ENCODE results near the gene SLC66A3.
"Not testable (repeated sequence)": the region's sequence is repeated elsewhere in the genome, so short reads cannot be mapped to it uniquely, and the experiment has no call there.

SLC66A3 gene

GRCh38 chr2:11165046-11165445, 9.8 kb downstream of the SLC66A3 start:
- DNase-seq = not testable (repeated sequence)

DNA sequence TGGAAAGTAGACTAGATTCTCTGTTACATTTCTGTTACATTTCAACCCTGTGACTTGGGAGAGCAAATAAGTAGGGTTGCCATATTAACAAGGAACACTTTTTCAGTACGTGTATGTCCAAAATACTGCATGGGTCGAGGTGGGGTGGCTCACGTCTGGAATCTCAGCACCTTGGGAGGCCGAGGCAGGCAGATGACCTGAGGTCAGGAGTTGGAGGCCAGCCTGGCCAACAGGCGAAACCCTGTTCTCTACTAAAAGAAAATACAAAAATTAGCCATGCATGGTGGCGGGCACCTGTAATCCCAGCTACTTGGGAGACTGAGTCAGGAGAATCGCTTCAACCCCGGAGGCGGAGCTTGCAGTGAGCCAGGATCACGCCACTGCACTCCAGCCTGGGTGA, 11.2 kb downstream of the SLC66A3 start:
- no peak for DNase-seq

DNA sequence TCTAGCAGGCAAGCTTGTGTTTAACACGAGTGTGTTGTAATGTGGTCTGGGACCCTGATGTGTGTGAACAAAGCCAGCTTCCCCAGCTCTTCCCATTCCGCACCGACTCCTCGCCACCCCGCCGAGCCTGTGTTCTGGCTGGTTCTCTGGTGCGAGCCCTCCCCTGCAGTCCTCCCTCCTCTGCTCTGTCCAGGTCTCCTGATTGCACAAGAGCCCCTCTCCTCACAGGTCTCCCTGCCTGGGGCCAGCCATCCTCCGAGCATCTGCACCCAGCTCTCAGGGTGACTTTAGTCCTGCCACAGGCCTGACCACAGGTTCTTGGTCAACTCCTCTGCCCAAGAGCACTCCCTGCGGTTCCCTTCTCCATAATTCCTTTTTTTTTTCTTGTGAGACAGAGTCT, 13.2 kb downstream of the SLC66A3 start:
- DNase-seq = no peak

- DNase-seq = no peak
Measured at GRCh38 chr2:11169333-11169732, 14.1 kb downstream of the SLC66A3 start.

GRCh38 chr2:11174222-11174621, 19.0 kb downstream of the SLC66A3 start:
- DNase-seq = no peak

- DNase-seq = no peak
Measured at GRCh38 chr2:11175293-11175795, 20.1 kb downstream of the SLC66A3 start.

GRCh38 chr2:11177871-11178690, 22.8 kb downstream of the SLC66A3 start:
- DNase-seq = no peak

DNA sequence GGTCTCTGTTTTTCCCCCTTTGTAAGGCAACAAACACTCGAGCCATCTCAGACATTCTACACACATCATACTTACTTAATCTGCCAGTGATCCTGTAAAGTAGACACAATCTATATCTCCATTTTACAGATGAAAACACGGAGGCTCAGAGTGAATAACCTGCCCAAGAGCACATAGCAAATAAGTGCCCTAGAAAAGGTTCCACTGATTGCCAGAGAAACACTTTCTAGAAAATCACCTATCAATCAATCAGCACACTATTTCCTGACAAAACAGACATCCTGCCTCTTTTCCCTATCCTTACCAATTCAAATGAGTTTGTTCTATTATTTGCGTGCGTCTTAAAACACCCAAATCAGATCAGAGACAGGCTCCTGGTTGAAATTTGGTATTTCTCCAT, 23.9 kb downstream of the SLC66A3 start:
- no peak for DNase-seq

- DNase-seq = no peak
Measured at GRCh38 chr2:11179899-11180298, 24.6 kb downstream of the SLC66A3 start.

GRCh38 chr2:11180653-11181052, 25.4 kb downstream of the SLC66A3 start:
- no peak for DNase-seq

DNA sequence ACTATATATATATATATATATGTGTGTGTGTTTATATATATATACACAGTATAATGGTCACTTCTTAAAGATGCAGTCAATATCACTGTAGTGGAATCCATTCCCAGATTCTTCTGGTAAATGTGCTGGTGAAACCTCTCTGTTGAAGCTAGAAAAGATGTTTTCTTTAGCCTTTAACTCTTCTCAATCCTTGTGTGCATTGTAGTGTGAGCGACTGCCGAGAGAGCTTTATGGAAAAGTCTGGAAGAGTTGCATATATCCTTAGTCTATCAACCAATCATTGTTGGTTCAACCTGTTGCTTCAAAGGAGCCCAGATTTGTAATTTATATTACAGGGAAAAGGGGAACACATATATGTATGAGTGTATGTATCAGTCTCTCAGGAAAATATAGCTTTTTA, 27.7 kb downstream of the SLC66A3 start:
- DNase-seq = no peak

DNA sequence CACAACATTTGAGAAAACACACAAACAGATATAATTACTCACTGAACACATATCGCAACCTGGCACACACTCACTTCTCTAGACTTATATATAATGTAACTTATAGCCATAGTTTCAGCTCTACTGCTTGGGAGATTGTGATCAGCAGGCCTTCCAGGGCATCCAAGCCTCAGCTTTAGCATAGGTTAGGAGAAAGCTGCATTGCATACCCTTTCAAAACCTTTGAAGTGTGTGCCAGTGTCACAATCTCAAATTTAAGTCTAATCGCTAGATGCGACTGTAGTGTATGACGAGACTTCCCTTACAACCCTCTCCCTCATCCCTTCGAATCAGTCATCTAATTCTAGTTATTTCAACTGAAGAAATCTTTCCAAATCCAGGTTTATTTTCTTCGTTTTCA, 30.9 kb downstream of the SLC66A3 start:
- no peak for DNase-seq

DNA sequence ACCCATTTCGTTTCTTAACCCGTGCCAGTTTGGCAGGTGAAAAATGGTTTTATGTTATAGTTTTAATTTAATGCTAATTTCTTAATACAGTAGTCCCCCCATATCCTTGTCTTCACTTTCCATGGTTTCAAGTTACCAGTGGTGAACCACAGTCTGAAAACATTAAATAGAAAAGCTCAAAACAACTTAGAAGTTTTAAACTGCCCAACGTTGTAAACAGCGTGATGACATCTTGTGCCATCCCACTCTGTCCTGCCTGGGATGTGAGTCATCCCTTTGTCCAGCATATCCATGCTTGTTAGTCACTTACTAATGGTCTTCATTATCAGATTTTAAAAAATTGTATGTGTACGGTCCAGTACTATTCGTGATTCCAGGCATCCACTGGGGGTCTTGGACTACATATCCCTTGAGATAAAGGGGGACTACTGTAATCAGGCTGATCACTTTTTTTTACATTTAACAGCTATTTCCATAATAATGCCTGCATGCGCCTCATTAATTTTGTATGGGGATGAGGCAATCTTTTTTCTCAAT, 31.9 kb downstream of the SLC66A3 start:
- no peak for DNase-seq

GRCh38 chr2:11187731-11188130, 32.5 kb downstream of the SLC66A3 start:
- no peak for DNase-seq

DNA sequence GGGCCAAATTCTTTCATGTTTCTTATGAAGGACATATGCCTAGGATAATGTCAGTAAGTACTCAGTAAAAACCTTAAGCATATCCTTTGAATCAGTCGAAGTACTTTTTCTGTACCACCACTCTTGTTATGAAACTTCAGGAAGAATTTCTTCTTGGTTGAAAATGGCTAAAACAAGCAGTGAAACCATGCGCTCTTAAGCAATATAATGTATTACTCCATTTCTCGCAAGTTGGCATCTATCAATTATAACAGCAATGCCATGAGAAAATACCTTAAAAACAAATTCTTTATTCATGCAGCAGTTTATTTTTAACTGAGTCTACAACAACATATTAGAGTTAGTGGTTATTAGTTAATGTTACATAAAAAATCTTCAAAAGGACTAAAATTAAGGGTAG, 41.0 kb downstream of the SLC66A3 start:
- DNase-seq = no peak

DNA sequence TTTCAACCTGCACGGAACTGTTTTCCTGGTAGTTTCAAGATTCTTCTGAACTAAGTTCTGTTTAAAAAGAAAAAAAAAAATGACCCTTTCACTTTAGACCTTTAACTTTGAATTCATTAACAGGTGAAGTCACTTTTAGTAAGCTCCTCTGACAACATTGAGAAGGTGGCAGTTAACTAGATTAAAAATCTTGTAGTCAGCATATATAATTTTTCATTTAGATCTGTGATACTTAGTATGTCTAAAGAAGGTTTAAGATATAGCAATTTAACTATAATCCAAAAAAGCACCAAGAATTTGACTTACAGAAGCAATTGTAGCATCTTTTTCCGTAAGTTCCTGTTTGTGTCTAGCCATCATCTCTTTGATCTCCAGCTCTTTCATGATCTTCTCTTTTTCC, 45.4 kb downstream of the SLC66A3 start:
- no peak for DNase-seq

DNA sequence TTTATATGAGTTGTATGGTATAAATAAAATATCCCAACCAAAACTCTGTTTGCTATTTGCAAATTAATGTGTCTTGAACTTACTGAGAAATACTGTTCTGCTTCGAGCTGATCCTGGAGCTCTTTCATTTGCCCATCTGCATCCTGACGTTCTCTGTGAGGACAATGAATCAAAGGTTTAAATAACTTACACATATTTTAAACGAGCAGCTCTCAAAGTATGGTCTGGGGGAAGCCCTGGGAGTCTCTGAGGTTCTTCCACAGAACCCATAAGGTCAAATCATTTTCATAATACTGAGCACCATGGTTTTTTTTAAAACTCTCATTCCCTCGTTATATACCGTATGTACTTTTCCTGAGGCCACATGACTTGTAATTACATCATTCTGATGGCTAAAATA, 46.7 kb downstream of the SLC66A3 start:
- no peak for DNase-seq

DNA sequence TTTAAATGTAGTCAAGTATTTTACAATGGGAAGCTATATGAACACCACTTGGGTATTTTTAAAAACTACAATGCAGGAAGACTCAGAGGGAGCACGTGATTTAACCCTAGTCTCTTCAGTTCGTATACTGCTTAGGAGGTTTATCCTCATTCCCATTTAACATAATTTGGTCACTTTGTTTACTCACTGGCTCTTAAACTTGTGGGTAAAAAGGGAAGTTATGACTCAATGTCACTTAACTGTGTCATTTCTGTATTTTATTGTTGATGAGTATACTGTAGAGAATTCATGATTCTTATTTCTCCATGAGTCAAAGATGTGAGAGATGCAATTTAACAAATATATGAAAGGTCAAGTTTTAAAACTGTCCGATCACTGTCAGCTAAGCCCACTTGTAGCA, 48.2 kb downstream of the SLC66A3 start:
- no peak for DNase-seq

GRCh38 chr2:11208083-11208482, 52.8 kb downstream of the SLC66A3 start:
- no peak for DNase-seq

DNA sequence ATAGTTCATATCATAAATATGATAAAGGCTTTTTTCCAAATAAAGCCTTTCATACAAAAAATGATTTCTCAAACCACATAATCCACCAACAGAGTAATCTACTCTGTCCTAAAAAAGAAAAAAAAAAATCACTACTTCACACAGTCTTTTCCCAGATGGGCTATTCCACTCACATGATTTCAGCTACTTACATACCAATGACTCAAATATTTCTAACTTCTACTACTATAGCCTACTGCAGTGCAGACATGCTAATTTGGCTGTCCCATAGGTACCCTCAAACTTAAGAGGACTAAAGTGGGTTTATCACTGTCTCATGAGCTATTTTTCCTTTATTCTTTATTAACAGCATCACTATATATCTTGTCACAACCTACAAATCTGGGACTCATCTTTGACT, 57.4 kb downstream of the SLC66A3 start:
- DNase-seq = no peak

GRCh38 chr2:11213090-11213638, 57.9 kb downstream of the SLC66A3 start:
- DNase-seq = no peak

GRCh38 chr2:11213975-11214374, 58.7 kb downstream of the SLC66A3 start:
- DNase-seq = no peak

- no peak for DNase-seq
Measured at GRCh38 chr2:11214770-11215169, 59.5 kb downstream of the SLC66A3 start.

DNA sequence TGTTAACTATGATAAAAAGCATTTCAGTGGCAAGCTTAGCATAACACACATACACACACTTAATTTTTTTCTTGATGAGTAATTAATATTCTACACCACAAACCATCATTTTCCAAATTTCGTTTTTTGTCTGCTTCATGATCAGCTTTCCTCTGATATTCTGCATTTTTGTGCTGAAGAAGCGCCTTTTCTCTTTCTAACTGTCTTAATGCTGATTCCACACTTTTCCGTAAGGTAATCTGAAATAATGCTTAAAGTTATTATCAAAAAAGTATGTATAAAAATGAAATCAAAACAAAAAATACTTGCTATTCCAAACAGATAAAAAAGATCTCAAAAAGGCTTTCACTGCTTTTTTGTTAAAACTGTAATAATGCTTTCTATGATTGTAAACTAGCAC, 60.1 kb downstream of the SLC66A3 start:
- no peak for DNase-seq

Data from SHP77 treated with DMSO at 0.1 percent for 48 hours (cell line).